Thoracic aorta (tissue), 2 donors: ENCODE data around the gene TMCC3. TPM values are rescaled to one million over a fixed set of nuclear protein-coding genes. Genes with fewer than 3 reads are reported as not detected.

Experiments
- ATAC-seq: fragments of 150-250 bp; one replicate; pipeline ENCODE4 v1.8.0; 2017; ENCODE audit warnings: low read depth; ENCODE audit not compliant: insufficient number of reproducible peaks, low FRiP score
- DNase-seq: peaks from one replicate; pipeline ENCODE4 v3.0.0-alpha.2; 2020; ENCODE audit warnings: low spot score
- H3K27ac ChIP-seq, 2 donors: fragments of 200-600 bp; sonication (generic); 1 replicate in 1 of 2; 2 replicates in 1 of 2; pipeline ENCODE4 v1.5.1; 2016; ENCODE audit warnings: mild to moderate bottlenecking in 2 of 2, moderate library complexity in 2 of 2
- H3K27me3 ChIP-seq: fragments of 200-600 bp; sonication (generic); replicated peaks from 2 replicates; pipeline ENCODE4 v1.6.0; 2016; ENCODE audit warnings: mild to moderate bottlenecking; ENCODE audit not compliant: insufficient read depth
- H3K36me3 ChIP-seq: fragments of 200-600 bp; sonication (generic); one replicate; pipeline ENCODE4 v1.5.1; 2016
- H3K4me1 ChIP-seq, 2 donors: fragments of 200-600 bp; sonication (generic); 1 replicate in 1 of 2; 2 replicates in 1 of 2; pipeline versions ENCODE4 v1.5.1 to v1.6.0; 2016; ENCODE audit warnings: low read depth in 2 of 2, mild to moderate bottlenecking in 1 of 2; ENCODE audit not compliant: control insufficient read depth in 1 of 2
- H3K4me3 ChIP-seq: fragments of 200-600 bp; sonication (generic); 2 replicates; pipeline ENCODE4 v1.5.1; 2016; ENCODE audit warnings: mild to moderate bottlenecking
- H3K9me3 ChIP-seq: fragments of 200-600 bp; sonication (generic); 2 replicates; pipeline ENCODE4 v1.5.1; 2016
- total RNA-seq, 2 donors: library from RNA; depleted of rRNA; stranded (reverse); fragments of >200 nt; gene quantifications; one replicate each; pipeline versions ENCODE4 v1.1.0 to v1.2.3, GENCODE V29; 2016
- TF ChIP-seq, protein P1 (sequence below): fragments of 200-600 bp; sonication (generic); IDR thresholded peaks from one replicate; pipeline ENCODE4 v1.5.1; 2019; ENCODE audit warnings: antibody characterized with exemption

The TMCC3 gene
- total RNA-seq, 2 donors from 2014 or later: 6.9 to 12.4 TPM

DNA sequence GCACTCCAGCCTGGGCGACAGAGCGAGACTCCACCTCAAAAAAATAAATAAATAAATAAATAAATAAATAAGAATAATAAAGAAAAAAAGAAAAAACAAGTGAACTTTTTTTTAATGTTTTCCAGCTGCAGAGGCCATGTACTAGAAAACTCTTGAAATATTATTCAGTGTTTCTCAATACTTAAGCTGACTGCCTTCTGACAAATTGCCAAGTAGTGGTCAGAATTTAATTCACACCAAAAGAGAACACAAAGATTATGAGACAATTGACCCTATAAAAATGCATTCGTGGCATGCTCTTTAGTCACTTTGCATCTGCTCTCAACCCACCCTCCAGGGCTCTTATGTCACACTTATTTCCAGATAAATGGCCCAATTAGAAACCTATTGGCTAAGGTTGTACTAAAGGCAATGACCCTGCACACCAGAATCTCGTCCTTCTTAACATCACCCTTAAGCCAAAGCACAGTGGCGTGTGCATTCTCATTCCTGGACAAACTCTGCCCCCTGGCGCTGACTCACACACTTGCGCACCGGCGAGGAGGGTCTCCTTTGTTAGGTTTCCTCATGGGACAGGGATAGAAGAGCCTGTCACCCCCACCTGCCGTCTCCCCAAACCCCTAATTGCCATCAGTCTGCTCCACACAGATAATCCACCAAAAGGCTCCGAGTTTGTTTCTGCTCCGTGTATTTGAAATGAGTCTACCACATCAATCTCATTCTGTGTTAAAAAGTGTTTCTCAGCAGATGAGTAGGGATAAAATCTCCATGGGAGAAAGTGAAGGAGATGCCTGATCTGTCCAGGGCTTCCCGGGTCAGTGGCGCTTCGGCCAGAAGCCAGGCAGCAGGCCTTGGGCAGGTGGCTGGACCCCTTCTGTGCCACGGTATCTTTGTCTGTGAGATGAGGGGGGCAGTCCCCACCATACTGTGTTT lies 117.6 kb downstream of the TMCC3 start:
- TF ChIP-seq, protein P1, sequence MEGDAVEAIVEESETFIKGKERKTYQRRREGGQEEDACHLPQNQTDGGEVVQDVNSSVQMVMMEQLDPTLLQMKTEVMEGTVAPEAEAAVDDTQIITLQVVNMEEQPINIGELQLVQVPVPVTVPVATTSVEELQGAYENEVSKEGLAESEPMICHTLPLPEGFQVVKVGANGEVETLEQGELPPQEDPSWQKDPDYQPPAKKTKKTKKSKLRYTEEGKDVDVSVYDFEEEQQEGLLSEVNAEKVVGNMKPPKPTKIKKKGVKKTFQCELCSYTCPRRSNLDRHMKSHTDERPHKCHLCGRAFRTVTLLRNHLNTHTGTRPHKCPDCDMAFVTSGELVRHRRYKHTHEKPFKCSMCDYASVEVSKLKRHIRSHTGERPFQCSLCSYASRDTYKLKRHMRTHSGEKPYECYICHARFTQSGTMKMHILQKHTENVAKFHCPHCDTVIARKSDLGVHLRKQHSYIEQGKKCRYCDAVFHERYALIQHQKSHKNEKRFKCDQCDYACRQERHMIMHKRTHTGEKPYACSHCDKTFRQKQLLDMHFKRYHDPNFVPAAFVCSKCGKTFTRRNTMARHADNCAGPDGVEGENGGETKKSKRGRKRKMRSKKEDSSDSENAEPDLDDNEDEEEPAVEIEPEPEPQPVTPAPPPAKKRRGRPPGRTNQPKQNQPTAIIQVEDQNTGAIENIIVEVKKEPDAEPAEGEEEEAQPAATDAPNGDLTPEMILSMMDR: peak; percentile 68
- Histone ChIP-seq H3K4me3 (no peak overlapping the region), H3K27ac (no peak overlapping the region), H3K4me1 (no peaks in the 10 kb centered on the region), H3K9me3 (no peaks in the 10 kb centered on the region), H3K27me3 (no peaks in the 10 kb centered on the region), H3K36me3 (no peaks in the 10 kb centered on the region)
- DNase-seq (no peak), ATAC-seq (no peak)

DNA sequence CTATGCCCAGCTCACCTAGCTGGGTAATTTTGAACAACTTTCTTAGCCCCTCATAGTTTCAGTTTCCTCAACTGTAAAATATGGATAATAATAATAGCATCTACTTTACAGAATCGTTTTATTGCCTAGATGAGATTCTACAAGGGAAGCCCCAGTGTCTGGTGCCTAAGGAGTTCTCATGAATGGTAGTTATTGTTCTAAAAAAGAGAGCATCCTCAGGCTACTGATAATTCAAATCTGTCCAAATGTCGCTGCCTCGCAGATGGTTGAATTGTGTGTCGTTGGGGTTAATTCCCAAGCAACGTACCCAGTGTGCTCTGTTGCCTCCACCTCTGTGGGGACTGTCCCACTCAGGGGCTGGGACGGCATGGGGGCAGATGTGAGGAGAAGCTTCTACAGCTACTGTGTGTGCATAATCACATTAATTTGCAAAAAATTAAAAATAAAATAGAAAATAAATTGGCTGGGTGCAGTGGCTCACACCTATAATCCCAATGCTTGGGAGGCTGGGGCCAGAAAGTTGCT lies 119.1 kb downstream of the TMCC3 start:
- TF ChIP-seq, protein P1: no peak
- H3K4me1 ChIP-seq: no peaks in the 10 kb centered on the region
- no peaks in the 10 kb centered on the region for H3K36me3 ChIP-seq
- no peaks in the 10 kb centered on the region for H3K9me3 ChIP-seq
- DNase-seq: no peak
- H3K27ac ChIP-seq: no peak overlapping the region
- ATAC-seq: no peak
- H3K4me3 ChIP-seq: no peak overlapping the region
- H3K27me3 ChIP-seq: no peaks in the 10 kb centered on the region

DNA sequence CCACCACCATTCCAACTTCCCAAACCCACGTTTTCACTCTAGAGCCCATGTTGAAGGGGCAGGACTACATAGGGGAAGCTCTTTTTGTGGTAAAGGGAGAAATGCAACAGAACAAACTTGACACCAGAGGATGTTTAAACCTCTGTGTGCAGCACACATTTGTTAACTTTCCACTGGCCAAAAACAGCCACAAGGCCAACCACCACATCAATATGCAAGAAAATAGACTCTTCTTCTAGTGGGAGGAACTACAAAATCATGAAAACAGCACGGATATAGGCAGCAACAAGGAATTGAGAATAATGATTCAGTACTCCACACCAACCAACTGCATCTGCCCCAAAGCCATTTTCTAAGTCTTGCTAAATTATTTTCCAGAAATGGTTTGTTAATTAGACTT lies 124.4 kb downstream of the TMCC3 start:
- TF ChIP-seq, protein P1: no peak
- Histone ChIP-seq H3K27ac (no peak overlapping the region), H3K9me3 (no peaks in the 10 kb centered on the region), H3K4me1 (no peaks in the 10 kb centered on the region), H3K4me3 (no peak overlapping the region), H3K27me3 (no peaks in the 10 kb centered on the region), H3K36me3 (no peaks in the 10 kb centered on the region)
- ATAC-seq (no peak), DNase-seq (no peak)

Other genes starting within 250 kb of the TMCC3 start
- 10 to 100 TPM; 17.2 to 35.6 TPM for gene CEP83, start 190.7 kb downstream of the TMCC3 start, total RNA-seq